H9 (cell line): ENCODE measurements around the gene UBN1. TPM values are rescaled to one million over a fixed set of nuclear protein-coding genes. Genes with fewer than 3 reads are reported as not detected.

Experiments used
- DNase-seq: peaks from one replicate; pipeline ENCODE4 v3.0.0-alpha.2; 2017
- H2AFZ ChIP-seq: one replicate; pipeline ENCODE4 v1.6.1; 2013; ENCODE audit warnings: mild to moderate bottlenecking, low read length, control low read depth, moderate library complexity
- H2AK5ac ChIP-seq: 2 replicates; pipeline ENCODE4 v1.6.1; 2013; ENCODE audit warnings: low read length, control low read depth, mixed read lengths; ENCODE audit not compliant: insufficient read length
- H2BK120ac ChIP-seq: one replicate; pipeline ENCODE4 v1.6.1; 2013; ENCODE audit warnings: low read depth, mild to moderate bottlenecking, low read length, control low read depth, inconsistent platforms; ENCODE audit not compliant: poor library complexity, severe bottlenecking
- H2BK12ac ChIP-seq: 2 replicates; pipeline ENCODE4 v1.6.1; 2013; ENCODE audit warnings: low read length, control low read depth, mixed read lengths, low read depth; ENCODE audit not compliant: insufficient read length
- H2BK15ac ChIP-seq: 2 replicates; pipeline ENCODE4 v1.6.1; 2013; ENCODE audit warnings: low read depth, low read length, control low read depth
- H2BK20ac ChIP-seq: one replicate; pipeline ENCODE4 v1.6.1; 2013; ENCODE audit warnings: low read depth, mild to moderate bottlenecking, low read length, control low read depth, inconsistent platforms; ENCODE audit not compliant: poor library complexity, severe bottlenecking
- H2BK5ac ChIP-seq: 2 replicates; pipeline ENCODE4 v1.6.1; 2013; ENCODE audit warnings: low read length, control low read depth, mixed read lengths; ENCODE audit not compliant: insufficient read length
- H3K14ac ChIP-seq: 2 replicates; pipeline ENCODE4 v1.6.1; 2013; ENCODE audit warnings: low read length, control low read depth; ENCODE audit not compliant: insufficient read depth
- H3K18ac ChIP-seq: 2 replicates; pipeline ENCODE4 v1.6.1; 2013; ENCODE audit warnings: low read depth, mild to moderate bottlenecking, mixed read lengths, low read length, control low read depth; ENCODE audit not compliant: insufficient read length
- H3K23ac ChIP-seq: 2 replicates; pipeline ENCODE4 v1.6.1; 2013; ENCODE audit warnings: low read length, control low read depth, mixed read lengths, low read depth; ENCODE audit not compliant: insufficient read length
- H3K23me2 ChIP-seq: 2 replicates; pipeline ENCODE4 v1.6.1; 2013; ENCODE audit warnings: low read depth, mild to moderate bottlenecking, mixed read lengths, low read length, control low read depth; ENCODE audit not compliant: insufficient read length, poor library complexity, severe bottlenecking
- H3K27ac ChIP-seq: 2 replicates; pipeline ENCODE4 v1.5.1; 2013; ENCODE audit warnings: low read length, control low read depth, mixed read lengths, low read depth; ENCODE audit not compliant: insufficient read length
- H3K27me3 ChIP-seq: 2 replicates; pipeline ENCODE4 v1.6.1; 2013; ENCODE audit warnings: low read length, control low read depth, inconsistent platforms; ENCODE audit not compliant: insufficient read depth
- H3K4ac ChIP-seq: 2 replicates; pipeline ENCODE4 v1.6.1; 2013; ENCODE audit warnings: low read depth, mild to moderate bottlenecking, control low read depth, inconsistent platforms, low read length, moderate library complexity
- H3K4me1 ChIP-seq: 2 replicates; pipeline ENCODE4 v1.6.1; 2013; ENCODE audit warnings: low read length, control low read depth, inconsistent platforms; ENCODE audit not compliant: insufficient read depth
- H3K4me2 ChIP-seq: 2 replicates; pipeline ENCODE4 v1.6.1; 2013; ENCODE audit warnings: low read length, control low read depth, mixed read lengths; ENCODE audit not compliant: insufficient read length, insufficient read depth
- H3K56ac ChIP-seq: 2 replicates; pipeline ENCODE4 v1.6.1; 2013; ENCODE audit warnings: low read depth, mild to moderate bottlenecking, mixed read lengths, low read length, control low read depth; ENCODE audit not compliant: insufficient read length
- H3K79me1 ChIP-seq: 2 replicates; pipeline ENCODE4 v1.6.1; 2013; ENCODE audit warnings: low read depth, mild to moderate bottlenecking, moderate library complexity, low read length, control low read depth, inconsistent platforms; ENCODE audit not compliant: insufficient read depth, poor library complexity, severe bottlenecking
- H3K79me2 ChIP-seq: 2 replicates; pipeline ENCODE4 v1.6.1; 2013; ENCODE audit warnings: low read length, control low read depth, inconsistent platforms; ENCODE audit not compliant: insufficient read depth
- H3K9ac ChIP-seq: 2 replicates; pipeline ENCODE4 v1.6.1; 2013; ENCODE audit warnings: low read length, control low read depth, mixed read lengths; ENCODE audit not compliant: insufficient read length; ENCODE audit errors: extremely low read depth
- H3K9me3 ChIP-seq: one replicate; pipeline ENCODE4 v1.6.1; 2013; ENCODE audit warnings: low read depth, low read length, inconsistent platforms; ENCODE audit not compliant: control insufficient read depth
- H3T11ph ChIP-seq: one replicate; pipeline ENCODE4 v1.6.1; 2013; ENCODE audit warnings: mild to moderate bottlenecking, low read length, control low read depth, inconsistent platforms
- H4K20me1 ChIP-seq: one replicate; pipeline ENCODE4 v1.6.1; 2013; ENCODE audit not compliant: control insufficient read depth, insufficient read length, insufficient read depth
- H4K5ac ChIP-seq: 2 replicates; pipeline ENCODE4 v1.6.1; 2013; ENCODE audit warnings: low read depth, mild to moderate bottlenecking, mixed read lengths, low read length, control low read depth; ENCODE audit not compliant: insufficient read length
- H4K8ac ChIP-seq: replicated peaks from 2 replicates; pipeline ENCODE4 v1.6.1; 2013; ENCODE audit warnings: low read length, control low read depth, mixed read lengths, low read depth; ENCODE audit not compliant: insufficient read length
- H4K91ac ChIP-seq: 2 replicates; pipeline ENCODE4 v1.6.1; 2013; ENCODE audit warnings: low read depth, mild to moderate bottlenecking, moderate library complexity, mixed read lengths, low read length, control low read depth; ENCODE audit not compliant: insufficient read length
- H3K27ac Mint-ChIP-seq, 3 experiments: 2 replicates in 2 of 3; 3 replicates in 1 of 3; pipeline ENCODE4 v1.8.0; 2020 to 2021; ENCODE audit warnings: mixed read lengths in 3 of 3, mild to moderate bottlenecking in 1 of 3, moderate library complexity in 1 of 3
- H3K27me3 Mint-ChIP-seq: 2 replicates; pipeline ENCODE4 v1.8.0; 2021; ENCODE audit warnings: low read depth, mild to moderate bottlenecking, moderate library complexity, mixed read lengths
- H3K36me3 Mint-ChIP-seq, 3 experiments: 2 replicates in 2 of 3; 3 replicates in 1 of 3; pipeline ENCODE4 v1.8.0; 2020 to 2021; ENCODE audit warnings: low read depth in 3 of 3, mixed read lengths in 3 of 3; ENCODE audit not compliant: insufficient read depth in 1 of 3
- H3K4me1 Mint-ChIP-seq, 2 experiments: 2 replicates each; pipeline ENCODE4 v1.8.0; 2020; ENCODE audit warnings: mixed read lengths in 2 of 2
- H3K4me3 Mint-ChIP-seq, 2 experiments: 2 replicates in 1 of 2; 3 replicates in 1 of 2; pipeline ENCODE4 v1.8.0; 2020 to 2021; ENCODE audit warnings: mild to moderate bottlenecking in 2 of 2, mixed read lengths in 2 of 2, moderate library complexity in 1 of 2
- H3K9me3 Mint-ChIP-seq, 2 experiments: 2 replicates in 1 of 2; 3 replicates in 1 of 2; pipeline ENCODE4 v1.8.0; 2020; ENCODE audit warnings: mild to moderate bottlenecking in 2 of 2, mixed read lengths in 2 of 2, moderate library complexity in 1 of 2
- CTCF ChIP-seq: fragments of 200-600 bp; sonication (generic); conservative IDR thresholded peaks from 3 replicates; pipeline ENCODE4 v1.8.0; 2021; ENCODE audit warnings: antibody characterized with exemption, mild to moderate bottlenecking
- WGBS: extraction: QIAGEN DNeasy Blood & Tissue Kit; methylation state at CpG from one replicate; pipeline ENCODE4 v1.1.7; 2013; ENCODE audit warnings: missing lambda C conversion rate, low lambda C conversion rate, mixed read lengths; ENCODE audit not compliant: insufficient read length; ENCODE audit errors: extremely low coverage; 5-methylcytosine and 5-hydroxymethylcytosine counted together
- total RNA-seq: library from RNA; stranded (reverse); gene quantifications from 2 replicates; pipeline ENCODE4 v1.2.1, GENCODE V29; 2021

UBN1 gene
- total RNA-seq, 1 experiment from 2014 or later: 55.2 TPM

GRCh38 chr16:4800290-4801041, 46.8 kb upstream of the UBN1 start:
- H3K23ac ChIP-seq: no peak overlapping the region
- H2BK12ac ChIP-seq: no peak overlapping the region
- H3K18ac ChIP-seq: no peak overlapping the region
- Mint-ChIP-seq H3K4me1 (peaks cover 17 to 31% of the 10 kb centered on the region in 2 experiments), H3K27me3 (no peaks in the 10 kb centered on the region; the same call in 1 of the 2 replicates), H3K27ac (peak overlapping the region in 1 of 3 experiments; percentile 6; a peak in 1 of 7 replicates), H3K36me3 (peaks cover 8 to 34% (median 28%) of the 10 kb centered on the region in 3 experiments), H3K9me3 (no peaks in the 10 kb centered on the region), H3K4me3 (peak overlapping the region; percentile 76 to 85)
- H3K4me2 ChIP-seq: no peak overlapping the region
- no CpG with 5 or more reads among the region's 17 CpGs for WGBS
- no peaks in the 10 kb centered on the region for H3K27me3 ChIP-seq
- peaks cover 7% of the 10 kb centered on the region for H3K23me2 ChIP-seq
- H3K56ac ChIP-seq: no peak overlapping the region
- H2BK15ac ChIP-seq: no peak overlapping the region
- TF ChIP-seq CTCF: no peak
- H3K4me1 ChIP-seq: no peaks in the 10 kb centered on the region
- DNase-seq: no peak
- no peak overlapping the region for H4K8ac ChIP-seq
- no peaks in the 10 kb centered on the region for H3K9me3 ChIP-seq
- H3K27ac ChIP-seq: no peak overlapping the region
- no peak overlapping the region for H3K9ac ChIP-seq
- no peak overlapping the region for H2AFZ ChIP-seq
- no peaks in the 10 kb centered on the region for H3K79me1 ChIP-seq
- no peak overlapping the region for H3T11ph ChIP-seq
- H2AK5ac ChIP-seq: no peak overlapping the region
- H3K4ac ChIP-seq: no peak overlapping the region
- no peak overlapping the region for H2BK5ac ChIP-seq
- no peak overlapping the region for H4K5ac ChIP-seq
- no peak overlapping the region for H2BK120ac ChIP-seq
- no peak overlapping the region for H4K91ac ChIP-seq
- H2BK20ac ChIP-seq: no peak overlapping the region
- no peaks in the 10 kb centered on the region for H4K20me1 ChIP-seq
- no peaks in the 10 kb centered on the region for H3K79me2 ChIP-seq
- H3K14ac ChIP-seq: no peak overlapping the region
